ENCODE data around the gene RFTN1. TPM values are rescaled to one million over a fixed set of nuclear protein-coding genes. Genes with fewer than 3 reads are reported as not detected.

The RFTN1 gene
- total and polyA plus RNA-seq, 10 of the 15 experiments (the other 5 are each of a cell fraction or from before 2014, with no cell fraction given) = 20.6 to 213 (median 147) TPM

DNA sequence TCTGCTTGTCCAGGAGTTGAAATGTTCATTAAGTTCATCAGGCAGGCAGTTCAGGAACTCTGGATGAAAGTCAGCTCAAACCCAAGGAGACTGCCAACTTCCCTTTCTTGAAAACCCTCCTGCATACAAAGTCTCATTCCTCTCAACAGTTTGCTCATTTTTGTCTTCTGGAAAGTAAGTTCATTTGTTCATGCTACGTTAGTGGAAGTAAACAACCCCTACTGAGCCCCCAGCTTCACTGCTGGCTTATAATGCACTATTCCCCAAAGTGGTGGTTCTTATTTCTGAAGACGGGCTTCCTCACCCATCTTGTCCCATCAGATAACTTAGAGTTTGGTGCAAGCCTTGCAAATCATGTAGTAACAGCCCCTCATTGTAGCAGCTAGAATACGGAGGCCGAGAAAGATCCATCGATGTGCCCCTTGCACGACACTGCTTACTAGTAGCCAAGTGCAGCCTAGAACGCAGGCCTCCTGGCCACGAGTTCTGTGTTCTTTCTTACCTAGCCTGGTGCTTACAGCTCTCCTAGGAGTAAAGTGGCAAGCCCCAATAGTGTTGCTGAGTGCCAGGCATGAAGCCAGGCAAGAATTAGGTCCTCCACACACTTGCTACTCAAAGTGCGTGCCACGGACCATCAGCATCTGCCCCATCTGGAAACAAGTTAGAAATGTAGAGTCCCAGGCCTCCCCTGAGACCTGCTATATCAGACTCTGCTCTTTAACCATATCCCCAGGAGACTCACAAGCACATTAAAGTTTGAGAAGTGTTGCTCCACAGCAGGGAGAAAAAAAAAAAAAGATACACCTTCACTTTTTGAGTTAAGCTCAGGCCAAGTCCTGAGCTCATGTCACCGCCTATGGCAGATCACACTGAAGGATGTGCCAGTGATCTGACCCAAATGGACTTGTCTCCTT is 82.5 kb downstream of the RFTN1 start (continued):
- TF ChIP-seq, protein P1, sequence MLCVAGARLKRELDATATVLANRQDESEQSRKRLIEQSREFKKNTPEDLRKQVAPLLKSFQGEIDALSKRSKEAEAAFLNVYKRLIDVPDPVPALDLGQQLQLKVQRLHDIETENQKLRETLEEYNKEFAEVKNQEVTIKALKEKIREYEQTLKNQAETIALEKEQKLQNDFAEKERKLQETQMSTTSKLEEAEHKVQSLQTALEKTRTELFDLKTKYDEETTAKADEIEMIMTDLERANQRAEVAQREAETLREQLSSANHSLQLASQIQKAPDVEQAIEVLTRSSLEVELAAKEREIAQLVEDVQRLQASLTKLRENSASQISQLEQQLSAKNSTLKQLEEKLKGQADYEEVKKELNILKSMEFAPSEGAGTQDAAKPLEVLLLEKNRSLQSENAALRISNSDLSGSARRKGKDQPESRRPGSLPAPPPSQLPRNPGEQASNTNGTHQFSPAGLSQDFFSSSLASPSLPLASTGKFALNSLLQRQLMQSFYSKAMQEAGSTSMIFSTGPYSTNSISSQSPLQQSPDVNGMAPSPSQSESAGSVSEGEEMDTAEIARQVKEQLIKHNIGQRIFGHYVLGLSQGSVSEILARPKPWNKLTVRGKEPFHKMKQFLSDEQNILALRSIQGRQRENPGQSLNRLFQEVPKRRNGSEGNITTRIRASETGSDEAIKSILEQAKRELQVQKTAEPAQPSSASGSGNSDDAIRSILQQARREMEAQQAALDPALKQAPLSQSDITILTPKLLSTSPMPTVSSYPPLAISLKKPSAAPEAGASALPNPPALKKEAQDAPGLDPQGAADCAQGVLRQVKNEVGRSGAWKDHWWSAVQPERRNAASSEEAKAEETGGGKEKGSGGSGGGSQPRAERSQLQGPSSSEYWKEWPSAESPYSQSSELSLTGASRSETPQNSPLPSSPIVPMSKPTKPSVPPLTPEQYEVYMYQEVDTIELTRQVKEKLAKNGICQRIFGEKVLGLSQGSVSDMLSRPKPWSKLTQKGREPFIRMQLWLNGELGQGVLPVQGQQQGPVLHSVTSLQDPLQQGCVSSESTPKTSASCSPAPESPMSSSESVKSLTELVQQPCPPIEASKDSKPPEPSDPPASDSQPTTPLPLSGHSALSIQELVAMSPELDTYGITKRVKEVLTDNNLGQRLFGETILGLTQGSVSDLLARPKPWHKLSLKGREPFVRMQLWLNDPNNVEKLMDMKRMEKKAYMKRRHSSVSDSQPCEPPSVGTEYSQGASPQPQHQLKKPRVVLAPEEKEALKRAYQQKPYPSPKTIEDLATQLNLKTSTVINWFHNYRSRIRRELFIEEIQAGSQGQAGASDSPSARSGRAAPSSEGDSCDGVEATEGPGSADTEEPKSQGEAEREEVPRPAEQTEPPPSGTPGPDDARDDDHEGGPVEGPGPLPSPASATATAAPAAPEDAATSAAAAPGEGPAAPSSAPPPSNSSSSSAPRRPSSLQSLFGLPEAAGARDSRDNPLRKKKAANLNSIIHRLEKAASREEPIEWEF (IDR thresholded peaks at IDR 0.05; ENCODE audit: insufficient replicate concordance, low read depth, low read length) = peak; percentile 88
- no peak for TF ChIP-seq ZNF274 (IDR thresholded peaks at IDR 0.05; ENCODE audit: insufficient read depth, insufficient read length)
- no peak for TF ChIP-seq STAT3 (IDR thresholded peaks at IDR 0.05; ENCODE audit: low read depth, low read length)
- no peak for TF ChIP-seq ZSCAN29 (IDR thresholded peaks at IDR 0.05)
- no peak for TF ChIP-seq BCLAF1 (IDR thresholded peaks at IDR 0.05)
- no peak for TF ChIP-seq PAX8 (IDR thresholded peaks at IDR 0.05)
- no peak for TF ChIP-seq USF2 (IDR thresholded peaks at IDR 0.05; ENCODE audit: borderline replicate concordance, low read depth, low read length)
- TF ChIP-seq TCF12 (IDR thresholded peaks at IDR 0.05; ENCODE audit: low read depth, low read length) = peak; percentile 85; the same call in 1 of the 2 replicates
- TF ChIP-seq JUND (IDR thresholded peaks at IDR 0.05; ENCODE audit: low read depth, low read length) = no peak
- TF ChIP-seq NFYA (IDR thresholded peaks at IDR 0.05; ENCODE audit: borderline replicate concordance, low read depth, low read length) = no peak
- TF ChIP-seq PRDM15 (CRISPR knock-in tag; IDR thresholded peaks at IDR 0.05) = no peak
- TF ChIP-seq, protein P2, sequence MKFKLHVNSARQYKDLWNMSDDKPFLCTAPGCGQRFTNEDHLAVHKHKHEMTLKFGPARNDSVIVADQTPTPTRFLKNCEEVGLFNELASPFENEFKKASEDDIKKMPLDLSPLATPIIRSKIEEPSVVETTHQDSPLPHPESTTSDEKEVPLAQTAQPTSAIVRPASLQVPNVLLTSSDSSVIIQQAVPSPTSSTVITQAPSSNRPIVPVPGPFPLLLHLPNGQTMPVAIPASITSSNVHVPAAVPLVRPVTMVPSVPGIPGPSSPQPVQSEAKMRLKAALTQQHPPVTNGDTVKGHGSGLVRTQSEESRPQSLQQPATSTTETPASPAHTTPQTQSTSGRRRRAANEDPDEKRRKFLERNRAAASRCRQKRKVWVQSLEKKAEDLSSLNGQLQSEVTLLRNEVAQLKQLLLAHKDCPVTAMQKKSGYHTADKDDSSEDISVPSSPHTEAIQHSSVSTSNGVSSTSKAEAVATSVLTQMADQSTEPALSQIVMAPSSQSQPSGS (IDR thresholded peaks at IDR 0.05; ENCODE audit: low read length) = no peak
- TF ChIP-seq ZZZ3 (IDR thresholded peaks at IDR 0.05; ENCODE audit: control insufficient read depth, insufficient read length, low read depth) = no peak
- TF ChIP-seq CHD2 (IDR thresholded peaks at IDR 0.05; ENCODE audit: borderline replicate concordance, low read depth, low read length) = peak; percentile 80; the same call in 1 of the 2 replicates
